Caco-2 (cell line): ENCODE measurements around the gene CACNA2D4. TPM values are rescaled to one million over a fixed set of nuclear protein-coding genes. Genes with fewer than 3 reads are reported as not detected.
A peak's percentile ranks its signal among the peaks of the same experiment; 100 is the strongest.

Experiments used
- BruUV-seq: library from RNA; stranded (reverse); fragments of 400-500 nt; replicated peaks from 2 replicates; lab custom pipeline; 2021; lab: Mats Ljungman, UMichigan
- CTCF ChIA-PET: fragments of 300-600 bp; sonication (Branson Sonifier 250); formaldehyde crosslinking; loops from one replicate; lab custom pipeline; 2022; ENCODE audit warnings: antibody characterized with exemption; lab: Charles Lee
- POLR2A ChIA-PET: fragments of 300-600 bp; sonication (Branson Sonifier 250); formaldehyde crosslinking; loops from one replicate; lab custom pipeline; 2022; ENCODE audit warnings: antibody characterized with exemption; lab: Charles Lee
- DNase-seq, 2 experiments: peaks; one replicate each; pipeline versions ENCODE4 v3.0.0 to v3.0.0-alpha.2; 2020 to 2022
- H3K27me3 ChIP-seq: replicated peaks from 2 replicates; pipeline ENCODE4 v1.6.0; 2011; ENCODE audit warnings: low read length; ENCODE audit not compliant: control insufficient read depth, insufficient read depth
- H3K36me3 ChIP-seq: 2 replicates; pipeline ENCODE4 v1.5.1; 2011; ENCODE audit warnings: low read length; ENCODE audit not compliant: control insufficient read depth, insufficient read depth
- H3K4me1 ChIP-seq: fragments of 250-450 bp; sonication (Bioruptor Pico); 2 replicates; pipeline ENCODE4 v1.5.1; 2020; ENCODE audit warnings: mild to moderate bottlenecking
- H3K4me3 ChIP-seq: 2 replicates; pipeline ENCODE4 v1.5.1; 2011; ENCODE audit warnings: low read depth, mild to moderate bottlenecking, control low read depth, low read length
- H3K9me3 ChIP-seq: fragments of 250-450 bp; sonication (Bioruptor Pico); 2 replicates; pipeline ENCODE4 v1.5.1; 2020; ENCODE audit warnings: mild to moderate bottlenecking, moderate library complexity
- H3K27ac Mint-ChIP-seq: one replicate; pipeline ENCODE4 v1.8.0; 2022; ENCODE audit warnings: mixed read lengths; ENCODE audit not compliant: unreplicated experiment
- H3K27me3 Mint-ChIP-seq: one replicate; pipeline ENCODE4 v1.8.0; 2022; ENCODE audit warnings: mixed read lengths; ENCODE audit not compliant: insufficient read depth, unreplicated experiment
- H3K36me3 Mint-ChIP-seq: one replicate; pipeline ENCODE4 v1.8.0; 2022; ENCODE audit warnings: mild to moderate bottlenecking, mixed read lengths; ENCODE audit not compliant: insufficient read depth, unreplicated experiment
- H3K4me1 Mint-ChIP-seq: one replicate; pipeline ENCODE4 v1.8.0; 2022; ENCODE audit warnings: low read depth, mixed read lengths; ENCODE audit not compliant: unreplicated experiment
- H3K4me3 Mint-ChIP-seq: one replicate; pipeline ENCODE4 v1.8.0; 2022; ENCODE audit warnings: mild to moderate bottlenecking, moderate library complexity, mixed read lengths; ENCODE audit not compliant: unreplicated experiment
- H3K9me3 Mint-ChIP-seq: one replicate; pipeline ENCODE4 v1.8.0; 2022; ENCODE audit warnings: mixed read lengths; ENCODE audit not compliant: unreplicated experiment
- CTCF ChIP-seq, 2 experiments: fragments of 200-600 bp in 1 of 2; IDR thresholded peaks; 1 replicate in 1 of 2; 2 replicates in 1 of 2; pipeline versions ENCODE4 v1.5.1 to v1.8.0; 2011 to 2022; ENCODE audit warnings: antibody characterized with exemption in 1 of 2, control low read depth in 1 of 2, inconsistent platforms in 1 of 2, low read depth in 1 of 2, low read length in 1 of 2, mild to moderate bottlenecking in 1 of 2, moderate library complexity in 1 of 2; ENCODE audit not compliant: insufficient read depth in 1 of 2, severe bottlenecking in 1 of 2, unreplicated experiment in 1 of 2
- intact Hi-C: fragments of 100-400 bp; cut with micrococcal nuclease; formaldehyde crosslinking; loops from one replicate; pipeline ENCODE4 v1.10.0; 2022; ENCODE audit not compliant: unreplicated experiment
- total RNA-seq: library from RNA; stranded (reverse); gene quantifications from 2 replicates; pipeline ENCODE4 v1.2.3, GENCODE V29; 2022

The CACNA2D4 gene
- total RNA-seq, 1 experiment from 2014 or later = 2.2 TPM

- Histone ChIP-seq H3K9me3 (no peaks in the 10 kb centered on the region), H3K4me3 (no peak overlapping the region), H3K36me3 (no peaks in the 10 kb centered on the region), H3K4me1 (peaks cover 11% of the 10 kb centered on the region), H3K27me3 (no peaks in the 10 kb centered on the region; the same call in none of the 2 replicates)
- DNase-seq = peak in 1 of 2 experiments; percentile 22
- H3K27me3 Mint-ChIP-seq = peaks cover 14% of the 10 kb centered on the region
- peaks cover 12% of the 10 kb centered on the region for H3K4me1 Mint-ChIP-seq
- ChIA-PET POLR2A (no interaction called here), CTCF (interaction anchor here (2.0 kb wide), 1 partner anchor 102 kb away, joined by 4 read pairs; no protein-coding TSS in a partner anchor)
- BruUV-seq = no TSS peak
- H3K4me3 Mint-ChIP-seq = no peak overlapping the region
- no peaks in the 10 kb centered on the region for H3K36me3 Mint-ChIP-seq
- no peak for TF ChIP-seq CTCF (IDR thresholded peaks at IDR 0.05; ENCODE audit: insufficient read depth in 1 of 2, low read depth in 1 of 2, low read length in 1 of 2, severe bottlenecking in 1 of 2, unreplicated experiment in 1 of 2)
- H3K27ac Mint-ChIP-seq = no peak overlapping the region
- H3K9me3 Mint-ChIP-seq = no peaks in the 10 kb centered on the region
- intact Hi-C loops = no loop called here
Measured at GRCh38 chr12:1838205-1838993, 80.1 kb downstream of the CACNA2D4 start.

- Histone ChIP-seq H3K4me1 (peaks cover 11% of the 10 kb centered on the region), H3K27me3 (no peaks in the 10 kb centered on the region; the same call in none of the 2 replicates), H3K36me3 (no peaks in the 10 kb centered on the region), H3K4me3 (no peak overlapping the region), H3K9me3 (no peaks in the 10 kb centered on the region)
- ChIA-PET CTCF (interaction anchor here (2.0 kb wide), 1 partner anchor 103 kb away, joined by 4 read pairs; no protein-coding TSS in a partner anchor), POLR2A (no interaction called here)
- no peaks in the 10 kb centered on the region for H3K9me3 Mint-ChIP-seq
- no peak overlapping the region for H3K4me3 Mint-ChIP-seq
- DNase-seq = peak; percentile 37 to 65
- intact Hi-C loops = no loop called here
- no peaks in the 10 kb centered on the region for H3K36me3 Mint-ChIP-seq
- TF ChIP-seq CTCF (IDR thresholded peaks at IDR 0.05; ENCODE audit: insufficient read depth in 1 of 2, low read depth in 1 of 2, low read length in 1 of 2, severe bottlenecking in 1 of 2, unreplicated experiment in 1 of 2) = no peak
- BruUV-seq = no TSS peak
- H3K4me1 Mint-ChIP-seq = peaks cover 12% of the 10 kb centered on the region
- no peak overlapping the region for H3K27ac Mint-ChIP-seq
- H3K27me3 Mint-ChIP-seq = peaks cover 19% of the 10 kb centered on the region
Measured at GRCh38 chr12:1837541-1838204, 80.8 kb downstream of the CACNA2D4 start.

GRCh38 chr12:1836854-1837421 is 81.5 kb downstream of the CACNA2D4 start:
- no peak for DNase-seq
- no peaks in the 10 kb centered on the region for H3K9me3 ChIP-seq
- TF ChIP-seq CTCF (IDR thresholded peaks at IDR 0.05; ENCODE audit: insufficient read depth in 1 of 2, low read depth in 1 of 2, low read length in 1 of 2, severe bottlenecking in 1 of 2, unreplicated experiment in 1 of 2) = no peak
- H3K36me3 Mint-ChIP-seq = no peaks in the 10 kb centered on the region
- no peak overlapping the region for H3K27ac Mint-ChIP-seq
- no peak overlapping the region for H3K4me3 Mint-ChIP-seq
- no peaks in the 10 kb centered on the region; the same call in none of the 2 replicates for H3K27me3 ChIP-seq
- ChIA-PET CTCF (interaction anchor here (2.0 kb wide), 1 partner anchor 103 kb away, joined by 4 read pairs; no protein-coding TSS in a partner anchor), POLR2A (no interaction called here)
- H3K4me3 ChIP-seq = no peak overlapping the region
- H3K9me3 Mint-ChIP-seq = no peaks in the 10 kb centered on the region
- no TSS peak for BruUV-seq
- H3K27me3 Mint-ChIP-seq = peaks cover 22% of the 10 kb centered on the region
- H3K36me3 ChIP-seq = no peaks in the 10 kb centered on the region
- peaks cover 12% of the 10 kb centered on the region for H3K4me1 Mint-ChIP-seq
- intact Hi-C loops = no loop called here
- peaks cover 11% of the 10 kb centered on the region for H3K4me1 ChIP-seq
